AG04449 (cell line): ENCODE measurements around the gene KCNAB1.

Source experiments
- CTCF ChIA-PET: fragments of 350-600 bp; formaldehyde crosslinking; extraction: SDS; loops from one replicate; lab custom pipeline; 2021; ENCODE audit warnings: antibody characterized with exemption; lab: Yijun Ruan, JAX
- POLR2A ChIA-PET: fragments of 400-600, 350-600 bp; formaldehyde crosslinking; extraction: SDS; loops from one replicate; lab custom pipeline; 2020; ENCODE audit warnings: antibody characterized with exemption, inconsistent platforms; lab: Yijun Ruan, JAX
- DNase-seq: peaks from one replicate; pipeline ENCODE4 v3.0.0-alpha.2; 2010; ENCODE audit warnings: low read depth, low spot score
- H3K4me3 ChIP-seq: 2 replicates; pipeline ENCODE4 v1.5.1; 2011; ENCODE audit warnings: low read depth, mild to moderate bottlenecking, control low read depth, low read length
- TF ChIP-seq, protein P1 (sequence below): IDR thresholded peaks from one replicate; pipeline ENCODE4 v1.5.1; 2011; ENCODE audit warnings: mild to moderate bottlenecking, moderate library complexity, low read length, control low read depth, inconsistent platforms; ENCODE audit not compliant: insufficient read depth; ENCODE audit errors: missing control alignments

Gene KCNAB1

DNA sequence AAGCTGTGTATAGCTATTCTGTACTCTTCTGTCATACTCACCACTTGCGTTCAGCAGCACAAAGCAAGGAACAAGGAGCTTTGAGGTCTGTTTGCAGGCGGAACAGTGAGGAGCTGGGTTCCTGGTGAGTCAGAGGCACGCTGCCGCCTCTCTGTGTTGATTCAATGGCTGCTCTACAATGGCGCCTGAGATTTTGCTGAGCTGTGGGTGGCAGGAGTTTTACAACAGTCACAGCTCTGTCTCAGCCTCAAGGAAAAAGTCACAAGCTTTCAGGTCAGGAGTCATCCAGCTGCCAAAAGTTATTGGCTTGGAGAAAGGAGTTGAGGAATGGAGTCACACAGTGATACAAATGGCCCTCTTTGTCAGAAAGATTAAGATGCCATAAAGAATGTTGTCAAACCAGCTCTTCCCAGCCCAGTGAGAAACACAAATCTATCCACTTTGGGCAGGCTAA, 336.4 kb downstream of the KCNAB1 start:
- ChIA-PET CTCF (interaction anchor here (0.7 to 6.2 kb wide), 4 partner anchors 6 to 304 kb away, joined by 3 to 64 read pairs (median 6); no protein-coding TSS in a partner anchor), POLR2A (no interaction called here)
- no peak for DNase-seq
- TF ChIP-seq, protein P1, sequence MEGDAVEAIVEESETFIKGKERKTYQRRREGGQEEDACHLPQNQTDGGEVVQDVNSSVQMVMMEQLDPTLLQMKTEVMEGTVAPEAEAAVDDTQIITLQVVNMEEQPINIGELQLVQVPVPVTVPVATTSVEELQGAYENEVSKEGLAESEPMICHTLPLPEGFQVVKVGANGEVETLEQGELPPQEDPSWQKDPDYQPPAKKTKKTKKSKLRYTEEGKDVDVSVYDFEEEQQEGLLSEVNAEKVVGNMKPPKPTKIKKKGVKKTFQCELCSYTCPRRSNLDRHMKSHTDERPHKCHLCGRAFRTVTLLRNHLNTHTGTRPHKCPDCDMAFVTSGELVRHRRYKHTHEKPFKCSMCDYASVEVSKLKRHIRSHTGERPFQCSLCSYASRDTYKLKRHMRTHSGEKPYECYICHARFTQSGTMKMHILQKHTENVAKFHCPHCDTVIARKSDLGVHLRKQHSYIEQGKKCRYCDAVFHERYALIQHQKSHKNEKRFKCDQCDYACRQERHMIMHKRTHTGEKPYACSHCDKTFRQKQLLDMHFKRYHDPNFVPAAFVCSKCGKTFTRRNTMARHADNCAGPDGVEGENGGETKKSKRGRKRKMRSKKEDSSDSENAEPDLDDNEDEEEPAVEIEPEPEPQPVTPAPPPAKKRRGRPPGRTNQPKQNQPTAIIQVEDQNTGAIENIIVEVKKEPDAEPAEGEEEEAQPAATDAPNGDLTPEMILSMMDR, result no peak
- no peak overlapping the region for H3K4me3 ChIP-seq

DNA sequence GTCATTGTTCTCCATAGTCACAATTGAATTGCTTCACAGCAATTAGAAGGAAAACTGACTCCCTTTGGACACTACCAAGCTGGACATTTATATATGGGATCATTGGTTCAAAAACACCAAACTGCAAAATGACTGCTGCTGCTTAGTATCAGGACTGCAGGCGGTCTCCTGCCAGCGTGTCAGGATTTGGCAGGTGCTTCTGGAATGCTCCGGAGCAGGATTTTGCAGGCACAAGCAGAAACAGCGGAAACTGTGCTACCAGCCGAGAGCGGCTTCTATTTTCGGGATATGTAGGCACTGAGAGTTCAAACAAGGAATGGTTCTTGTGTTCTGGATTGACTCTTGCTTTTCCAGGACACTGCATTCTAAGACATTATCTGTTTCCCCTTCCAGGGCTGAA, 339.1 kb downstream of the KCNAB1 start:
- no peak overlapping the region for H3K4me3 ChIP-seq
- TF ChIP-seq, protein P1, result no peak
- DNase-seq, result no peak
- ChIA-PET POLR2A (no interaction called here), CTCF (interaction anchor here (2.3 to 6.2 kb wide), 2 partner anchors 8 to 15 kb away, joined by 11 to 64 read pairs; no protein-coding TSS in a partner anchor)

DNA sequence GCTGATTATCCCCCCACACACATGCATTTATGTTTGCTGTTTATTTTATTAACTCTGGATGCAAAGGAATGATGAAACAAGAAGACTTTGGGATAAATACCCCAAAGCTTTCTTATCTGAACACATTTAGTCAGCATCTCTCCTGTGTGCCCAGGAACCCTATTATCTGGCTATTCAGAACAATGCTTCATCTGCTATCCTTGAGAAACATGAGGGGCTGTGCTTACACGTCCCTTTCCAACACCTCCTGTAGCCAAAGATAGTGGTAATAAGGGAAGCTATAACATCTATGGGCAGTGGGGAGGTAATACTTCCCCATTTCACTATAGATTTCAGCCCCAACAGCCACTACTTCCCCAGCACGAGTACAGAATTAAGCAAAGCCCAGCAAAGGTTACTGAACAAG, 339.8 kb downstream of the KCNAB1 start:
- no peak for DNase-seq
- TF ChIP-seq, protein P1, result no peak
- H3K4me3 ChIP-seq, result no peak overlapping the region
- ChIA-PET CTCF (interaction anchor here (2.3 to 6.2 kb wide), 2 partner anchors 9 to 14 kb away, joined by 11 to 64 read pairs; no protein-coding TSS in a partner anchor), POLR2A (no interaction called here)

DNA sequence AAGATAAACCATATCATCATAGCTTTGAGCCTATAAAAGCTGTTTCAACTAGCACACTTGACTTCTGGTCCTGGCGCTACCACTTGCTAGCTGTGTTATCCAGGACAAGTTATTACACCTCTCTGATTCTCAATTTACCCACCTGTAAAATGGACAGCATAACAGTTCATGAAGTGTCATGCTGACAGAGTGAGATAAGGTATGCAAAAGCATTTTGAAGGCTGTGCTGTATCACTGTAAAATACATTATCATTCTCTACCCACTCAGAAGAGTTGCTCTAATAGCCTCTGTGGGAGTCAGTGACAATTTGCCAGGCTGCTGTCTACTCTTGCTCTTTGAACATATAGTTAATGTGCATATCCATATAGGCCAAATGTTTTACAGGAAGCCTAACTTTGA, 341.5 kb downstream of the KCNAB1 start:
- CTCF ChIA-PET, result interaction anchor here (0.8 to 6.2 kb wide), 5 partner anchors 11 to 48 kb away, joined by 3 to 64 read pairs (median 3); no protein-coding TSS in a partner anchor
- POLR2A ChIA-PET, result no interaction called here
- DNase-seq, result no peak
- TF ChIP-seq, protein P1, result no peak
- no peak overlapping the region for H3K4me3 ChIP-seq

DNA sequence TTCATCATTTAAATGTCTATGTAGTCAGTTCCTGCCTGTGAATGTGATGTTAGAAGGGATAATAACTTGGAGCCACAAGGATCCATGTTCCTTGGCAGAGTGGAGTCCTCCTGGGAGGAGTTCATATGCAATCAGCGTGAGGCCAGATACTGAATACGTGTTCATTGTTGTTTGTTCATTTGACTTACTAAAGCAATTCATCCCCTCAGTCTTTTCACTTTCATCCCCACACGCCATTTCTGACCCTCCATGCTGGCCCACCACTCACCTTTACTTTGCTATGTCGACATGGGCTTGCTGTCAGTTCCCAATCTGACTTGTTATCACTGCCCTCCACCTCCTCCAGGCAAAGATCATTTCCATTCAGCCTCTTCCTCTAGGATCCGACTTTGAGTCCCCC, 342.7 kb downstream of the KCNAB1 start:
- ChIA-PET CTCF (no interaction called here), POLR2A (no interaction called here)
- TF ChIP-seq, protein P1, result no peak
- DNase-seq, result no peak
- no peak overlapping the region for H3K4me3 ChIP-seq

DNA sequence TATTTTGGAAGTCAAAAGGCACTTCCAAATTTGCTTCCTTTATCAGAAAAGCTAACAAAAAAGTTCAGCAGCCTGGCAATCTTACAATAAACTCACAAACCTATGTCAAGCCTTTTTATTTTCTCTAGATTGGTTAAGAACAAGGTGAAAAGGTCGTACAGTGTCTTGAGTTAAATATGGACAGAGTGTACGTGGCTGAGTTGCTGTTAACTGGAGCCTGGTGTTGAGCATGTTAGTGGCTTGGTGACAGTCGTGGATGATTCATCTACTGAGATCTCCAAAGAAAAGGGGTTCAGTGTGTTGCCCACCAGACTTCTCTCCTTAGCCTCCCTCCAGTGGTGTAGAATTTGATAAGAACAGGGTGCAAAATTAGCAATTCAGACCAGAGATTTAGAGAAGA, 344.8 kb downstream of the KCNAB1 start:
- H3K4me3 ChIP-seq, result no peak overlapping the region
- TF ChIP-seq, protein P1, result no peak
- DNase-seq, result no peak
- ChIA-PET POLR2A (no interaction called here), CTCF (interaction anchor here (0.9 to 8.4 kb wide), 5 partner anchors 10 to 313 kb away, joined by 3 to 88 read pairs (median 7); no protein-coding TSS in a partner anchor)
